H1 (cell line): ENCODE data around the gene APLN. TPM values are rescaled to one million over a fixed set of nuclear protein-coding genes. Genes with fewer than 3 reads are reported as not detected.

Experiments used
- CTCF ChIA-PET: fragments of 300-600 bp; sonication (Branson Sonifier 250); formaldehyde crosslinking; loops from one replicate; lab custom pipeline; 2021; ENCODE audit not compliant: partially characterized antibody; lab: Charles Lee
- POLR2A ChIA-PET: fragments of 300-600 bp; sonication (Branson Sonifier 250); formaldehyde crosslinking; loops from one replicate; lab custom pipeline; 2021; ENCODE audit warnings: inconsistent platforms; ENCODE audit not compliant: partially characterized antibody; lab: Charles Lee
- DNase-seq, 2 experiments: peaks; one replicate each; pipeline versions ENCODE4 v3.0.0 to v3.0.0-alpha.2; 2010 to 2022; ENCODE audit warnings: low spot score in 2 of 2, low read depth in 1 of 2, mixed read lengths in 1 of 2
- FAIRE-seq: peaks from 2 replicates; lab custom pipeline; 2011; peaks lifted over from hg19 to GRCh38; lab: Jason Lieb, UNC
- H2AFZ ChIP-seq: 2 replicates; pipeline ENCODE4 v1.8.1; 2012; ENCODE audit warnings: low read length, inconsistent platforms
- H2AK5ac ChIP-seq: 2 replicates; pipeline ENCODE4 v1.6.1; 2013; ENCODE audit warnings: low read depth, low read length
- H2BK120ac ChIP-seq: replicated peaks from 2 replicates; pipeline ENCODE3; 2013; ENCODE audit warnings: low read depth, low read length, inconsistent platforms
- H2BK12ac ChIP-seq: 2 replicates; pipeline ENCODE4 v1.6.1; 2013; ENCODE audit warnings: low read depth, low read length
- H2BK15ac ChIP-seq: 2 replicates; pipeline ENCODE4 v1.6.1; 2013; ENCODE audit warnings: low read length
- H2BK20ac ChIP-seq: 2 replicates; pipeline ENCODE4 v1.6.1; 2013; ENCODE audit warnings: low read length
- H2BK5ac ChIP-seq: 2 replicates; pipeline ENCODE4 v1.6.1; 2013; ENCODE audit warnings: low read depth, low read length
- H3K14ac ChIP-seq: 2 replicates; pipeline ENCODE4 v1.6.1; 2013; ENCODE audit warnings: inconsistent platforms; ENCODE audit not compliant: insufficient read length
- H3K18ac ChIP-seq: 2 replicates; pipeline ENCODE4 v1.6.1; 2013; ENCODE audit warnings: low read length; ENCODE audit errors: extremely low read depth
- H3K23ac ChIP-seq: 2 replicates; pipeline ENCODE4 v1.6.1; 2013; ENCODE audit warnings: inconsistent platforms; ENCODE audit not compliant: insufficient read length
- H3K23me2 ChIP-seq: 2 replicates; pipeline ENCODE4 v1.6.1; 2013; ENCODE audit warnings: low read depth, low read length
- H3K27ac ChIP-seq: 2 replicates; pipeline ENCODE4 v1.6.1; 2011; ENCODE audit warnings: low read depth, low read length, inconsistent platforms
- H3K27me3 ChIP-seq, 4 experiments: replicated peaks in 1 of 4; 1 replicate in 1 of 4; 2 replicates in 3 of 4; pipeline versions ENCODE4 v1.6.1 to v1.8.1; 2011 to 2013; ENCODE audit warnings: low read length in 3 of 4, mild to moderate bottlenecking in 3 of 4, inconsistent platforms in 2 of 4, mixed read lengths in 2 of 4, moderate library complexity in 1 of 4; ENCODE audit not compliant: control insufficient read depth in 3 of 4, insufficient read depth in 3 of 4; ENCODE audit errors: extremely low read depth in 1 of 4
- H3K36me3 ChIP-seq, 4 experiments: 2 replicates each; pipeline versions ENCODE4 v1.6.1 to v1.8.1; 2011 to 2013; ENCODE audit warnings: mild to moderate bottlenecking in 4 of 4, low read length in 3 of 4, moderate library complexity in 2 of 4, control low read depth in 1 of 4, inconsistent platforms in 1 of 4; ENCODE audit not compliant: insufficient read depth in 4 of 4, control insufficient read depth in 2 of 4
- H3K4ac ChIP-seq: replicated peaks from 2 replicates; pipeline ENCODE3; 2013; ENCODE audit warnings: low read length, low read depth, mixed read lengths, inconsistent platforms; ENCODE audit not compliant: insufficient read length
- H3K4me1 ChIP-seq, 4 experiments: replicated peaks in 1 of 4; 1 replicate in 1 of 4; 2 replicates in 3 of 4; pipeline versions ENCODE4 v1.6.1 to v1.8.1; 2011 to 2013; ENCODE audit warnings: low read length in 3 of 4, inconsistent platforms in 2 of 4, mixed read lengths in 1 of 4; ENCODE audit not compliant: insufficient read depth in 4 of 4, control insufficient read depth in 3 of 4
- H3K4me2 ChIP-seq, 2 experiments: 2 replicates each; pipeline versions ENCODE4 v1.6.1 to v1.8.1; 2011 to 2013; ENCODE audit warnings: low read depth in 2 of 2, low read length in 2 of 2, control low read depth in 1 of 2, inconsistent platforms in 1 of 2, mild to moderate bottlenecking in 1 of 2; ENCODE audit not compliant: insufficient read depth in 1 of 2
- H3K4me3 ChIP-seq, 4 experiments: fragments of 200-600, 300-600 bp in 1 of 4; sonication (generic), shearing (Covaris generic), sonication (Bioruptor Twin) in 1 of 4; 2 replicates each; pipeline versions ENCODE4 v1.5.1 to v1.8.1; 2011 to 2016; ENCODE audit warnings: low read length in 4 of 4, low read depth in 3 of 4, control low read depth in 2 of 4, inconsistent platforms in 2 of 4, mild to moderate bottlenecking in 2 of 4, mixed read lengths in 1 of 4, moderate library complexity in 1 of 4; ENCODE audit not compliant: insufficient read depth in 2 of 4; ENCODE audit errors: extremely low read depth in 1 of 4
- H3K56ac ChIP-seq: replicated peaks from 2 replicates; pipeline ENCODE3; 2013; ENCODE audit warnings: low read depth, mild to moderate bottlenecking, mixed read lengths, low read length, inconsistent platforms; ENCODE audit not compliant: insufficient read length
- H3K79me1 ChIP-seq: 2 replicates; pipeline ENCODE4 v1.6.1; 2013; ENCODE audit warnings: low read depth, low read length, control low read depth
- H3K79me2 ChIP-seq, 2 experiments: 2 replicates each; pipeline versions ENCODE4 v1.6.1 to v1.8.1; 2012 to 2013; ENCODE audit warnings: low read length in 2 of 2, mild to moderate bottlenecking in 2 of 2, inconsistent platforms in 1 of 2; ENCODE audit not compliant: insufficient read depth in 2 of 2, control insufficient read depth in 1 of 2
- H3K9ac ChIP-seq, 4 experiments: replicated peaks in 1 of 4; 1 replicate in 1 of 4; 2 replicates in 3 of 4; pipeline versions ENCODE4 v1.6.1 to v1.8.1; 2011 to 2013; ENCODE audit warnings: low read depth in 3 of 4, low read length in 3 of 4, control low read depth in 2 of 4, mild to moderate bottlenecking in 2 of 4, moderate library complexity in 2 of 4, inconsistent platforms in 1 of 4; ENCODE audit errors: extremely low read depth in 1 of 4
- H3K9me3 ChIP-seq, 2 experiments: 2 replicates each; pipeline versions ENCODE4 v1.6.1 to v1.8.1; 2012 to 2013; ENCODE audit warnings: mild to moderate bottlenecking in 2 of 2, moderate library complexity in 2 of 2, control low read depth in 1 of 2, inconsistent platforms in 1 of 2, low read depth in 1 of 2, low read length in 1 of 2, mixed read lengths in 1 of 2; ENCODE audit not compliant: insufficient read depth in 2 of 2
- H4K20me1 ChIP-seq, 2 experiments: replicated peaks in 1 of 2; 2 replicates each; pipeline versions ENCODE3 to v1.8.1; 2011 to 2013; ENCODE audit warnings: inconsistent platforms in 2 of 2, low read length in 2 of 2, mild to moderate bottlenecking in 1 of 2; ENCODE audit not compliant: insufficient read depth in 2 of 2, control insufficient read depth in 1 of 2
- H4K5ac ChIP-seq: 2 replicates; pipeline ENCODE4 v1.6.1; 2013; ENCODE audit warnings: low read length, low read depth, mixed read lengths, inconsistent platforms; ENCODE audit not compliant: insufficient read length
- H4K8ac ChIP-seq: 2 replicates; pipeline ENCODE4 v1.8.0; 2013; ENCODE audit warnings: mild to moderate bottlenecking, moderate library complexity, low read length, inconsistent platforms; ENCODE audit not compliant: insufficient read depth; ENCODE audit errors: extremely low read depth
- H4K91ac ChIP-seq: replicated peaks from 2 replicates; pipeline ENCODE3; 2013; ENCODE audit warnings: low read length, mixed read lengths, inconsistent platforms; ENCODE audit not compliant: insufficient read length
- CREB1 ChIP-seq: IDR thresholded peaks from 2 replicates; pipeline ENCODE4 v1.6.1; 2012; ENCODE audit warnings: inconsistent platforms
- EGR1 ChIP-seq: IDR thresholded peaks from 2 replicates; pipeline ENCODE4 v1.6.1; 2011; ENCODE audit warnings: low read depth, low read length, borderline replicate concordance
- EZH2 ChIP-seq: fragments of 200-600 bp; sonication (generic); IDR thresholded peaks from 2 replicates; pipeline ENCODE4 v1.7.1; 2012; ENCODE audit warnings: low read depth, mild to moderate bottlenecking, moderate library complexity, low read length, inconsistent platforms; ENCODE audit not compliant: severe bottlenecking
- GTF2F1 ChIP-seq: IDR thresholded peaks from 2 replicates; pipeline ENCODE4 v1.6.1; 2012; ENCODE audit warnings: low read depth, low read length, improper control_type of control experiment, borderline replicate concordance
- NANOG ChIP-seq: IDR thresholded peaks from 2 replicates; pipeline ENCODE4 v1.6.1; 2011; ENCODE audit warnings: low read length, low read depth, mild to moderate bottlenecking, inconsistent platforms; ENCODE audit not compliant: insufficient read depth, poor library complexity, severe bottlenecking
- PHF8 ChIP-seq: fragments of 200-600 bp; sonication (generic); conservative IDR thresholded peaks from 2 replicates; pipeline ENCODE4 v1.7.1; 2012; ENCODE audit warnings: low read depth, mild to moderate bottlenecking, inconsistent platforms, low read length, moderate library complexity
- RNF2 ChIP-seq: fragments of 200-900, 300-1000 bp; sonication (generic); IDR thresholded peaks from 2 replicates; pipeline ENCODE4 v1.7.1; 2016; ENCODE audit warnings: borderline replicate concordance, low read depth, mild to moderate bottlenecking, antibody characterized with exemption, low read length; ENCODE audit not compliant: poor library complexity, severe bottlenecking; ENCODE audit errors: missing control alignments
- TBP ChIP-seq: IDR thresholded peaks from 2 replicates; pipeline ENCODE4 v1.6.1; 2011; ENCODE audit warnings: low read depth, low read length, improper control_type of control experiment
- WGBS, 2 experiments: shearing (Covaris generic) in 1 of 2; methylation state at CpG; one replicate each; pipeline versions ENCODE4 v1.1.6 to v1.1.7; 2013 to 2015; ENCODE audit warnings: low lambda C conversion rate in 2 of 2, mixed read lengths in 2 of 2, inconsistent platforms in 1 of 2, low coverage in 1 of 2, missing lambda C conversion rate in 1 of 2; ENCODE audit not compliant: insufficient replicate concordance in 2 of 2, insufficient coverage in 1 of 2, insufficient read length in 1 of 2; ENCODE audit errors: extremely low coverage in 1 of 2, missing lambda C conversion rate in 1 of 2; 5-methylcytosine and 5-hydroxymethylcytosine counted together
- polyA plus RNA-seq, 7 experiments: library from polyadenylated mRNA; depleted of rRNA in 3 of 7; stranded (reverse) in 5 of 7; unstranded in 2 of 7; fragments of >200 nt in 5 of 7; fragments of 200-250 nt in 2 of 7; gene quantifications; 1 replicate in 5 of 7; 2 replicates in 1 of 7; 4 replicates in 1 of 7; pipeline versions ENCODE4 v1.2.1 to v1.2.3, GENCODE V29; 2011 to 2013; ENCODE audit warnings: missing spikeins in 2 of 7, mixed read lengths in 2 of 7
- total RNA-seq: library from RNA; stranded (reverse); fragmentation: NEBNext Ultra II Directional; extraction: Animal tissue kit (Norgen Biotek cat#: 25700); gene quantifications from 2 replicates; pipeline ENCODE4 v1.2.1, GENCODE V29; 2021
- TF ChIP-seq, protein P1 (sequence below), 3 experiments: IDR thresholded peaks; 1 replicate in 2 of 3; 2 replicates in 1 of 3; pipeline versions ENCODE4 v1.5.1 to v1.6.1; 2011; ENCODE audit warnings: low read length in 3 of 3, mild to moderate bottlenecking in 3 of 3, inconsistent platforms in 2 of 3, low read depth in 1 of 3, moderate library complexity in 1 of 3; ENCODE audit not compliant: insufficient read depth in 1 of 3; ENCODE audit errors: control extremely low read depth in 1 of 3
- TF ChIP-seq, protein P2 (sequence below): IDR thresholded peaks from 2 replicates; pipeline ENCODE4 v1.6.1; 2012; ENCODE audit warnings: inconsistent platforms

The APLN gene
- total and polyA plus RNA-seq, 2 of the 8 experiments (the other 6 are each of a cell fraction or from before 2014, with no cell fraction given): 1.1 to 1.8 TPM

DNA sequence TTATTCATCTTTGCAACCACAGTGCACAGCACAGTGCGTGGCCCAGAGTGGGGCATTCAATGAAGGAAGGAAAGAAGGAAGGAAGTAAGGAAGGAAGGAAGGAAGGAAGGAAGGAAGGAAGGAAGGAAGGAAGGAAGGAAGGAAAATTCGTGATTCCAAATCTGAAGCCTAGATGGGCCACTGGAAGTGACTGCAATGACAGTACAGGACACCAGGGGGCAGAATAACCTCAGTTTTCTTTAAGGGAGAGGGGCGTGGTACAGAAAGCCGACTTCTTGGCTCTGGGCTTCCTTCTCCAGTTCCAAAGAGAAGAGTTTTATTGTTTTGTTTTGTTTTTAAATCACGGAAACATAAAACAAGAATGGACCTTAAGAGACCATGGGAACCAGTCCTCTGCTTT lies 47.8 kb downstream of the APLN start:
- Histone ChIP-seq H3K18ac (no peak overlapping the region), H4K5ac (no peak overlapping the region), H2AFZ (no peak overlapping the region; the same call in 1 of the 2 replicates), H3K4ac (no peak overlapping the region), H3K4me2 (no peak overlapping the region), H2BK15ac (0 out of 2 replicates have a peak overlapping the region, but pooled peaks have one; percentile 46), H3K79me2 (no peaks in the 10 kb centered on the region), H2BK12ac (no peak overlapping the region), H3K23me2 (no peaks in the 10 kb centered on the region), H4K91ac (no peak overlapping the region), H3K4me3 (no peak overlapping the region), H3K79me1 (no peaks in the 10 kb centered on the region), H3K56ac (no peak overlapping the region), H4K8ac (no peak overlapping the region), H4K20me1 (no peaks in the 10 kb centered on the region), H2BK20ac (no peak overlapping the region), H3K36me3 (no peaks in the 10 kb centered on the region), H3K14ac (no peak overlapping the region), H3K9me3 (no peaks in the 10 kb centered on the region), H2AK5ac (no peak overlapping the region), H2BK5ac (no peak overlapping the region), H3K4me1 (no peaks in the 10 kb centered on the region; a peak in 2 of 7 replicates), H2BK120ac (no peak overlapping the region), H3K23ac (no peak overlapping the region), H3K27me3 (0 out of 7 replicates have a peak, but pooled peaks cover 0 to 2% (median 0%) of the 10 kb centered on the region in 4 experiments), H3K27ac (no peak overlapping the region), H3K9ac (no peak overlapping the region)
- CTCF ChIA-PET: interaction anchor here (0.6 to 5.4 kb wide), 10 partner anchors 11 to 324 kb away, joined by 3 to 31 read pairs (median 4); partner anchors contain the start of gene UTP14A
- DNase-seq (peak in 1 of 2 experiments; percentile 72), FAIRE-seq (peak; percentile 55)
- POLR2A ChIA-PET: no interaction called here
- 0% methylated on average over 2 of the region's 5 CpGs; no CpG with 5 or more reads in 1 of the 2 experiments for WGBS, 2 experiments
- TF ChIP-seq, protein P1, sequence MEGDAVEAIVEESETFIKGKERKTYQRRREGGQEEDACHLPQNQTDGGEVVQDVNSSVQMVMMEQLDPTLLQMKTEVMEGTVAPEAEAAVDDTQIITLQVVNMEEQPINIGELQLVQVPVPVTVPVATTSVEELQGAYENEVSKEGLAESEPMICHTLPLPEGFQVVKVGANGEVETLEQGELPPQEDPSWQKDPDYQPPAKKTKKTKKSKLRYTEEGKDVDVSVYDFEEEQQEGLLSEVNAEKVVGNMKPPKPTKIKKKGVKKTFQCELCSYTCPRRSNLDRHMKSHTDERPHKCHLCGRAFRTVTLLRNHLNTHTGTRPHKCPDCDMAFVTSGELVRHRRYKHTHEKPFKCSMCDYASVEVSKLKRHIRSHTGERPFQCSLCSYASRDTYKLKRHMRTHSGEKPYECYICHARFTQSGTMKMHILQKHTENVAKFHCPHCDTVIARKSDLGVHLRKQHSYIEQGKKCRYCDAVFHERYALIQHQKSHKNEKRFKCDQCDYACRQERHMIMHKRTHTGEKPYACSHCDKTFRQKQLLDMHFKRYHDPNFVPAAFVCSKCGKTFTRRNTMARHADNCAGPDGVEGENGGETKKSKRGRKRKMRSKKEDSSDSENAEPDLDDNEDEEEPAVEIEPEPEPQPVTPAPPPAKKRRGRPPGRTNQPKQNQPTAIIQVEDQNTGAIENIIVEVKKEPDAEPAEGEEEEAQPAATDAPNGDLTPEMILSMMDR (IDR thresholded peaks at IDR 0.05; ENCODE audit: control extremely low read depth in 1 of 3, insufficient read depth in 1 of 3, low read depth in 1 of 3, low read length in 3 of 3): peak; percentile 12 to 67 (median 65)
- TF ChIP-seq CREB1 (no peak), TBP (no peak), NANOG (no peak), EGR1 (no peak), RNF2 (no peak), PHF8 (no peak), GTF2F1 (no peak), EZH2 (no peak)
- TF ChIP-seq, protein P2, sequence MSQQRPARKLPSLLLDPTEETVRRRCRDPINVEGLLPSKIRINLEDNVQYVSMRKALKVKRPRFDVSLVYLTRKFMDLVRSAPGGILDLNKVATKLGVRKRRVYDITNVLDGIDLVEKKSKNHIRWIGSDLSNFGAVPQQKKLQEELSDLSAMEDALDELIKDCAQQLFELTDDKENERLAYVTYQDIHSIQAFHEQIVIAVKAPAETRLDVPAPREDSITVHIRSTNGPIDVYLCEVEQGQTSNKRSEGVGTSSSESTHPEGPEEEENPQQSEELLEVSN: no peak
